ENCODE measurements around the gene B4GALT5.
A peak's percentile ranks its signal among the peaks of the same experiment; 100 is the strongest.

The B4GALT5 gene

GRCh38 chr20:49750611-49751396, 37.1 kb upstream of the B4GALT5 start:
- no peak for DNase-seq (ENCODE audit: low read depth in 1 of 2, low spot score in 1 of 2)
- TF ChIP-seq JUND (IDR thresholded peaks at IDR 0.05; ENCODE audit: low read depth) = no peak

GRCh38 chr20:49749625-49750024, 35.9 kb upstream of the B4GALT5 start:
- no peak for DNase-seq (ENCODE audit: low read depth in 1 of 2, low spot score in 1 of 2)
- no peak for TF ChIP-seq JUND (IDR thresholded peaks at IDR 0.05; ENCODE audit: low read depth)
- in situ Hi-C loops (cut with HindIII; ENCODE audit: low pct_unique_long_range_greater_than_20kb, low sequenced_read_pairs) = no loop called here

More at GRCh38 chr20:49750611-49751396, 37.1 kb upstream of the B4GALT5 start:
- in situ Hi-C loops (cut with HindIII; ENCODE audit: low pct_unique_long_range_greater_than_20kb, low sequenced_read_pairs) = no loop called here

GRCh38 chr20:49748525-49748838, 34.8 kb upstream of the B4GALT5 start:
- no peak for DNase-seq (ENCODE audit: low read depth in 1 of 2, low spot score in 1 of 2)
- in situ Hi-C loops (cut with HindIII; ENCODE audit: low pct_unique_long_range_greater_than_20kb, low sequenced_read_pairs) = no loop called here
- TF ChIP-seq JUND (IDR thresholded peaks at IDR 0.05; ENCODE audit: low read depth) = no peak

- DNase-seq (ENCODE audit: low read depth in 1 of 2, low spot score in 1 of 2) = no peak
- in situ Hi-C loops (cut with HindIII; ENCODE audit: low pct_unique_long_range_greater_than_20kb, low sequenced_read_pairs) = no loop called here
- TF ChIP-seq JUND (IDR thresholded peaks at IDR 0.05; ENCODE audit: low read depth) = no peak
Observed at GRCh38 chr20:49747707-49748524, 34.2 kb upstream of the B4GALT5 start.

GRCh38 chr20:49742948-49743347, 29.3 kb upstream of the B4GALT5 start:
- in situ Hi-C loops (cut with HindIII; ENCODE audit: low pct_unique_long_range_greater_than_20kb, low sequenced_read_pairs) = no loop called here
- TF ChIP-seq JUND (IDR thresholded peaks at IDR 0.05; ENCODE audit: low read depth) = no peak
- DNase-seq (ENCODE audit: low read depth in 1 of 2, low spot score in 1 of 2) = peak in 1 of 2 experiments; percentile 77

GRCh38 chr20:49741977-49742376, 28.3 kb upstream of the B4GALT5 start:
- DNase-seq (ENCODE audit: low read depth in 1 of 2, low spot score in 1 of 2) = no peak
- in situ Hi-C loops (cut with HindIII; ENCODE audit: low pct_unique_long_range_greater_than_20kb, low sequenced_read_pairs) = no loop called here
- no peak for TF ChIP-seq JUND (IDR thresholded peaks at IDR 0.05; ENCODE audit: low read depth)

- TF ChIP-seq JUND (IDR thresholded peaks at IDR 0.05; ENCODE audit: low read depth) = no peak
- in situ Hi-C loops (cut with HindIII; ENCODE audit: low pct_unique_long_range_greater_than_20kb, low sequenced_read_pairs) = no loop called here
Observed at GRCh38 chr20:49740807-49741206, 27.1 kb upstream of the B4GALT5 start.

GRCh38 chr20:49739042-49739441, 25.4 kb upstream of the B4GALT5 start:
- in situ Hi-C loops (cut with HindIII; ENCODE audit: low pct_unique_long_range_greater_than_20kb, low sequenced_read_pairs) = no loop called here
- no peak for DNase-seq (ENCODE audit: low read depth in 1 of 2, low spot score in 1 of 2)
- TF ChIP-seq JUND (IDR thresholded peaks at IDR 0.05; ENCODE audit: low read depth) = no peak

More at GRCh38 chr20:49740807-49741206, 27.1 kb upstream of the B4GALT5 start:
- DNase-seq (ENCODE audit: low read depth in 1 of 2, low spot score in 1 of 2) = no peak

- in situ Hi-C loops (cut with HindIII; ENCODE audit: low pct_unique_long_range_greater_than_20kb, low sequenced_read_pairs) = no loop called here
Observed at GRCh38 chr20:49737260-49737659, 23.6 kb upstream of the B4GALT5 start.

GRCh38 chr20:49729780-49730179, 16.1 kb upstream of the B4GALT5 start:
- TF ChIP-seq JUND (IDR thresholded peaks at IDR 0.05; ENCODE audit: low read depth) = no peak
- in situ Hi-C loops (cut with HindIII; ENCODE audit: low pct_unique_long_range_greater_than_20kb, low sequenced_read_pairs) = no loop called here
- no peak for DNase-seq (ENCODE audit: low read depth in 1 of 2, low spot score in 1 of 2)

More at GRCh38 chr20:49737260-49737659, 23.6 kb upstream of the B4GALT5 start:
- no peak for TF ChIP-seq JUND (IDR thresholded peaks at IDR 0.05; ENCODE audit: low read depth)
- DNase-seq (ENCODE audit: low read depth in 1 of 2, low spot score in 1 of 2) = no peak

GRCh38 chr20:49727894-49728885, 14.5 kb upstream of the B4GALT5 start:
- DNase-seq (ENCODE audit: low read depth in 1 of 2, low spot score in 1 of 2) = no peak
- in situ Hi-C loops (cut with HindIII; ENCODE audit: low pct_unique_long_range_greater_than_20kb, low sequenced_read_pairs) = no loop called here
- no peak for TF ChIP-seq JUND (IDR thresholded peaks at IDR 0.05; ENCODE audit: low read depth)

- peak in 1 of 2 experiments; percentile 42 for DNase-seq (ENCODE audit: low read depth in 1 of 2, low spot score in 1 of 2)
- in situ Hi-C loops (cut with HindIII; ENCODE audit: low pct_unique_long_range_greater_than_20kb, low sequenced_read_pairs) = no loop called here
- TF ChIP-seq JUND (IDR thresholded peaks at IDR 0.05; ENCODE audit: low read depth) = no peak
Observed at GRCh38 chr20:49727478-49727877, 13.8 kb upstream of the B4GALT5 start.

All from T47D (cell line).